Hepatocyte (in vitro differentiated cells): ENCODE data around the gene APOC4. TPM values are rescaled to one million over a fixed set of nuclear protein-coding genes. Genes with fewer than 3 reads are reported as not detected.

Experiments used
- DNase-seq: peaks from one replicate; pipeline ENCODE4 v3.0.0-alpha.2; 2016; ENCODE audit warnings: low spot score
- H2AFZ ChIP-seq: fragments of 200-600 bp; sonication (generic); 2 replicates; pipeline ENCODE4 v1.6.0; 2016; ENCODE audit warnings: antibody characterized with exemption, mild to moderate bottlenecking
- H3K27ac ChIP-seq: fragments of 200-600 bp; sonication (generic); 2 replicates; pipeline ENCODE4 v1.5.1; 2016; ENCODE audit warnings: mild to moderate bottlenecking
- H3K27me3 ChIP-seq: fragments of 200-600 bp; sonication (generic); 2 replicates; pipeline ENCODE4 v1.6.1; 2016
- H3K36me3 ChIP-seq: fragments of 200-600 bp; sonication (generic); replicated peaks from 2 replicates; pipeline ENCODE4 v1.5.1; 2016; ENCODE audit warnings: low read depth; ENCODE audit not compliant: insufficient read depth
- H3K4me1 ChIP-seq: fragments of 200-600 bp; sonication (generic); 2 replicates; pipeline ENCODE4 v1.5.1; 2016; ENCODE audit warnings: mild to moderate bottlenecking, moderate library complexity; ENCODE audit not compliant: insufficient read depth
- H3K4me2 ChIP-seq: fragments of 200-600 bp; sonication (generic); 2 replicates; pipeline ENCODE4 v1.6.0; 2016
- H3K4me3 ChIP-seq: fragments of 200-600 bp; sonication (generic); 2 replicates; pipeline ENCODE4 v1.5.1; 2016; ENCODE audit warnings: mild to moderate bottlenecking
- H3K79me2 ChIP-seq: fragments of 200-600 bp; sonication (generic); 2 replicates; pipeline ENCODE4 v1.6.0; 2017; ENCODE audit warnings: mild to moderate bottlenecking
- H3K9me2 ChIP-seq: fragments of 200-600 bp; sonication (generic); replicated peaks from 2 replicates; pipeline ENCODE4 v1.6.0; 2017; ENCODE audit warnings: mild to moderate bottlenecking; ENCODE audit not compliant: insufficient read depth
- H3K9me3 ChIP-seq: fragments of 200-600 bp; sonication (generic); 2 replicates; pipeline ENCODE4 v1.5.1; 2016; ENCODE audit warnings: low read depth, mild to moderate bottlenecking
- H4K20me1 ChIP-seq: fragments of 200-600 bp; sonication (generic); 2 replicates; pipeline ENCODE4 v1.6.0; 2016; ENCODE audit warnings: mild to moderate bottlenecking; ENCODE audit not compliant: insufficient read depth, poor library complexity, severe bottlenecking
- EZH2 ChIP-seq: fragments of 200-600 bp; sonication (generic); IDR thresholded peaks from 2 replicates; pipeline ENCODE4 v1.6.1; 2016; ENCODE audit warnings: antibody characterized with exemption, mild to moderate bottlenecking, borderline replicate concordance
- EZH2phosphoT487 ChIP-seq: fragments of 200-600 bp; sonication (generic); IDR thresholded peaks from one replicate; pipeline ENCODE4 v1.6.1; 2018; ENCODE audit warnings: antibody characterized with exemption, mild to moderate bottlenecking, low read depth, moderate library complexity; ENCODE audit not compliant: unreplicated experiment, severe bottlenecking
- WGBS: methylation state at CpG from one replicate; pipeline ENCODE4 v1.1.6; 2016; ENCODE audit warnings: low lambda C conversion rate; ENCODE audit errors: missing lambda C conversion rate; 5-methylcytosine and 5-hydroxymethylcytosine counted together
- polyA plus RNA-seq: library from polyadenylated mRNA; unstranded; fragments of >200 nt; fragmentation: Nextera tagmentation; extraction: Ambion mirVana; gene quantifications from 2 replicates; pipeline ENCODE4 v1.2.1, GENCODE V29; 2016
- total RNA-seq: library from RNA; depleted of rRNA; stranded (reverse); fragments of >200 nt; gene quantifications from 2 replicates; pipeline ENCODE4 v1.2.3, GENCODE V29; 2014
- TF ChIP-seq, protein P1 (sequence below): fragments of 200-600 bp; sonication (generic); IDR thresholded peaks from 2 replicates; pipeline ENCODE4 v1.5.1; 2016; ENCODE audit warnings: antibody characterized with exemption, mild to moderate bottlenecking; ENCODE audit not compliant: poor library complexity

Gene APOC4
- total and polyA plus RNA-seq, 2 experiments from 2014 or later, result not detected

DNA sequence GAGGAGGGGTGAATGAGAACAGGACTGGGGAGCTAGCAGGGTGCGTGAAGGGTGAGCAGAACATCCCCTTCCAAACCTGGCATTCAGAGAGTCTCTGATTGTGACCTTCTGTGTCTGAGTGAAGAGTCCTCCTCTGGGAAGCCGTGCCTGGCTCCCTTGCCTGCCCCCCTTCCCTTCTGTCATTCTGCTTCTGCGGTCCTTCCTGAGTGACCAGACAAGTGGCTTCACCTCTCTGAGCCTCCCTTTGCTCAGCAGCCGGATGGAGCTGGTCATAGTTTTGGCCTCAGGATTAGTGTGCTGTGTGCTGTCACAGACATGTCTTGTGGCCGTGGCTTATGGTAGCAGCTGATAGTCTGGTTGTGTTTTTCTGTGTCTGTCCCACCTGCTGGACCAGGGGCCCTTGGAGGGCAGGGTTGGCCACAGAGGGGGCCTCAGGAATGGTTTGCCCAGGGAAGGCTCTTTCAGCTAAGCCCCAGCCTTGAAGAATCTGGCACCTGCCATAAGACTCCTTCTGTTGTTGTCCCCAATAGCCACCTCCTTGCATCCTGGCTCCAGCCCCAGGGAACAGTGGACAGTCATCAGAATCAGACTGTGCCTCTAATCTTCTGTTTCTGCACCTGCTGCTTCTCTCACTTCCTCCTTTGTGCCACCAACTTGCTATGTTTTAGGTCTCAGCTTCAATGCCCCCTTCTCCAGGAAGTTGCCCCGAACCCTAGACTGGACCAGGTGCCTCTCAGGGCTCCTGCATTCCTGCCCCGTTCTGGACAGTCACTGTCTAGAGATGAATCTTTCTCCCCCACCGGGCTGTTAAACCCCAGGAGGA lies 19.1 kb downstream of the APOC4 start:
- TF ChIP-seq EZH2phosphoT487 (no peak), EZH2 (no peak)
- TF ChIP-seq, protein P1, sequence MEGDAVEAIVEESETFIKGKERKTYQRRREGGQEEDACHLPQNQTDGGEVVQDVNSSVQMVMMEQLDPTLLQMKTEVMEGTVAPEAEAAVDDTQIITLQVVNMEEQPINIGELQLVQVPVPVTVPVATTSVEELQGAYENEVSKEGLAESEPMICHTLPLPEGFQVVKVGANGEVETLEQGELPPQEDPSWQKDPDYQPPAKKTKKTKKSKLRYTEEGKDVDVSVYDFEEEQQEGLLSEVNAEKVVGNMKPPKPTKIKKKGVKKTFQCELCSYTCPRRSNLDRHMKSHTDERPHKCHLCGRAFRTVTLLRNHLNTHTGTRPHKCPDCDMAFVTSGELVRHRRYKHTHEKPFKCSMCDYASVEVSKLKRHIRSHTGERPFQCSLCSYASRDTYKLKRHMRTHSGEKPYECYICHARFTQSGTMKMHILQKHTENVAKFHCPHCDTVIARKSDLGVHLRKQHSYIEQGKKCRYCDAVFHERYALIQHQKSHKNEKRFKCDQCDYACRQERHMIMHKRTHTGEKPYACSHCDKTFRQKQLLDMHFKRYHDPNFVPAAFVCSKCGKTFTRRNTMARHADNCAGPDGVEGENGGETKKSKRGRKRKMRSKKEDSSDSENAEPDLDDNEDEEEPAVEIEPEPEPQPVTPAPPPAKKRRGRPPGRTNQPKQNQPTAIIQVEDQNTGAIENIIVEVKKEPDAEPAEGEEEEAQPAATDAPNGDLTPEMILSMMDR, result no peak
- H3K4me2 ChIP-seq, result no peak overlapping the region
- no peak for DNase-seq
- H3K79me2 ChIP-seq, result peaks cover 72% of the 10 kb centered on the region
- H3K4me3 ChIP-seq, result no peak overlapping the region
- no peaks in the 10 kb centered on the region for H3K9me2 ChIP-seq
- 97% methylated on average over 8 of the region's 8 CpGs for WGBS
- no peak overlapping the region for H3K27ac ChIP-seq
- H3K36me3 ChIP-seq, result no peaks in the 10 kb centered on the region
- H2AFZ ChIP-seq, result no peak overlapping the region
- H3K4me1 ChIP-seq, result peaks cover 8% of the 10 kb centered on the region
- no peaks in the 10 kb centered on the region for H3K9me3 ChIP-seq
- H3K27me3 ChIP-seq, result no peaks in the 10 kb centered on the region
- peaks cover 42% of the 10 kb centered on the region for H4K20me1 ChIP-seq

DNA sequence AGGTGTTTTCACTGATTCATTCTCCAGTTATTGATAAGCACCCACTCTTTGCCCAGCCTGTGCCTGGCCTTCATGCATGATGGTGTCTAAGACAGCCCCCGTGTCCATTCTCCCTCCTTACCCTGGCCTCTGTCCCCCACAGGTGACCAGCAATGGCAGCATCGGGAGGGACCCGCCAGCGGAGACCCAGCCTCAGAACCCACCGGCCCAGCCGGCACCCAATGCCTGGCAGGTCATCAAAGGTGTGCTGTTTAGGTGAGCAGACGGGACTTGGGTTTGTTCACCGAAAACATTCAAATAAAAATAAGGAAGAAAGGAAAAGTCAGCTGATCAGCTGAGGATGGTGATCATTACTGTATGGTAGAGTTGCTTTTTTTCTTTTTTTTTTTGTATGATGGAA lies 19.8 kb downstream of the APOC4 start:
- Histone ChIP-seq H3K9me3 (no peaks in the 10 kb centered on the region), H3K79me2 (peaks cover 65% of the 10 kb centered on the region), H3K4me3 (no peak overlapping the region), H4K20me1 (peaks cover 35% of the 10 kb centered on the region), H3K36me3 (no peaks in the 10 kb centered on the region), H3K9me2 (no peaks in the 10 kb centered on the region), H2AFZ (no peak overlapping the region), H3K27ac (no peak overlapping the region), H3K4me2 (no peak overlapping the region), H3K4me1 (peaks cover 1% of the 10 kb centered on the region), H3K27me3 (no peaks in the 10 kb centered on the region)
- DNase-seq, result no peak
- WGBS, result 96% methylated on average over 8 of the region's 8 CpGs
- TF ChIP-seq EZH2 (no peak), EZH2phosphoT487 (no peak)
- TF ChIP-seq, protein P1, result no peak

DNA sequence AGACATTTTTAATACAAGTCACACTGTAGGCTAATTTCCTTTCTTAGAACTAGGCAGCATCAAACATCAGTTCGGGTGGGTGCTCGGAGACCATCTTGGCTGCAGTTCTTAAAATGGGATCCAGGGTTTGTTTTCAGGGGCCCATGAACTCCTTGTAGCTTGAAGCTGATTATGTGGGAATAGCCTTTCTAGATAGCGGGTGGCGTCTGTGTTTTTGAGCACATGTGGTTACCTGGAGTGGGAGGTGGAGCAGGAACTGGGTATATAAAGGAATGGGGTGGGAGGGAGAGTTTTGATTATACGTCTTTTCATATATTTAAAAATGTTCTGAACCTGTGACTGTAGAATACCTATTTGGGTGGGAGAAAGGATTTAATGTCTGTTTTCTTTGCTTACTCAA lies 26.1 kb downstream of the APOC4 start:
- TF ChIP-seq, protein P1, result no peak
- TF ChIP-seq EZH2phosphoT487 (no peak), EZH2 (no peak)

More for the DNA sequence above, 26.1 kb downstream of the APOC4 start:
- no peak overlapping the region for H2AFZ ChIP-seq
- no peaks in the 10 kb centered on the region for H3K9me3 ChIP-seq
- peaks cover 12% of the 10 kb centered on the region for H3K79me2 ChIP-seq
- H3K4me2 ChIP-seq, result no peak overlapping the region
- H3K36me3 ChIP-seq, result no peaks in the 10 kb centered on the region
- no peaks in the 10 kb centered on the region for H3K27me3 ChIP-seq
- 99% methylated on average over 5 of the region's 5 CpGs for WGBS
- H3K4me1 ChIP-seq, result no peaks in the 10 kb centered on the region
- no peaks in the 10 kb centered on the region for H3K9me2 ChIP-seq
- DNase-seq, result no peak
- peaks cover 7% of the 10 kb centered on the region for H4K20me1 ChIP-seq
- no peak overlapping the region for H3K27ac ChIP-seq
- no peak overlapping the region for H3K4me3 ChIP-seq
